BE2C (cell line): ENCODE results near the gene KRTAP5-7.
"Not testable (repeated sequence)": the region's sequence is repeated elsewhere in the genome, so short reads cannot be mapped to it uniquely, and the experiment has no call there.

Source experiments
- DNase-seq: peaks from one replicate; pipeline ENCODE4 v3.0.0-alpha.2; 2020
- H3K27me3 ChIP-seq: fragments of 250-450 bp; sonication (Bioruptor Pico); 2 replicates; pipeline ENCODE4 v1.5.1; 2020; ENCODE audit warnings: mild to moderate bottlenecking
- H3K36me3 ChIP-seq: fragments of 250-450 bp; sonication (Bioruptor Pico); 2 replicates; pipeline ENCODE4 v1.5.1; 2020; ENCODE audit warnings: mild to moderate bottlenecking
- H3K4me1 ChIP-seq: fragments of 250-450 bp; sonication (Bioruptor Pico); 2 replicates; pipeline ENCODE4 v1.5.1; 2020
- H3K4me3 ChIP-seq: 2 replicates; pipeline ENCODE4 v1.5.1; 2011; ENCODE audit warnings: low read depth, low read length
- H3K9me3 ChIP-seq: fragments of 250-450 bp; sonication (Bioruptor Pico); 2 replicates; pipeline ENCODE4 v1.5.1; 2020
- TF ChIP-seq, protein P1 (sequence below): IDR thresholded peaks from 2 replicates; pipeline ENCODE4 v1.5.1; 2012; ENCODE audit warnings: mild to moderate bottlenecking, low read depth, low read length

Gene KRTAP5-7

GRCh38 chr11:71564430-71564829, 37.4 kb downstream of the KRTAP5-7 start:
- TF ChIP-seq, protein P1, sequence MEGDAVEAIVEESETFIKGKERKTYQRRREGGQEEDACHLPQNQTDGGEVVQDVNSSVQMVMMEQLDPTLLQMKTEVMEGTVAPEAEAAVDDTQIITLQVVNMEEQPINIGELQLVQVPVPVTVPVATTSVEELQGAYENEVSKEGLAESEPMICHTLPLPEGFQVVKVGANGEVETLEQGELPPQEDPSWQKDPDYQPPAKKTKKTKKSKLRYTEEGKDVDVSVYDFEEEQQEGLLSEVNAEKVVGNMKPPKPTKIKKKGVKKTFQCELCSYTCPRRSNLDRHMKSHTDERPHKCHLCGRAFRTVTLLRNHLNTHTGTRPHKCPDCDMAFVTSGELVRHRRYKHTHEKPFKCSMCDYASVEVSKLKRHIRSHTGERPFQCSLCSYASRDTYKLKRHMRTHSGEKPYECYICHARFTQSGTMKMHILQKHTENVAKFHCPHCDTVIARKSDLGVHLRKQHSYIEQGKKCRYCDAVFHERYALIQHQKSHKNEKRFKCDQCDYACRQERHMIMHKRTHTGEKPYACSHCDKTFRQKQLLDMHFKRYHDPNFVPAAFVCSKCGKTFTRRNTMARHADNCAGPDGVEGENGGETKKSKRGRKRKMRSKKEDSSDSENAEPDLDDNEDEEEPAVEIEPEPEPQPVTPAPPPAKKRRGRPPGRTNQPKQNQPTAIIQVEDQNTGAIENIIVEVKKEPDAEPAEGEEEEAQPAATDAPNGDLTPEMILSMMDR: no peak
- no peak for DNase-seq
- H3K27me3 ChIP-seq: no peaks in the 10 kb centered on the region
- no peaks in the 10 kb centered on the region for H3K4me1 ChIP-seq
- no peak overlapping the region for H3K4me3 ChIP-seq
- no peaks in the 10 kb centered on the region for H3K9me3 ChIP-seq
- H3K36me3 ChIP-seq: no peaks in the 10 kb centered on the region

GRCh38 chr11:71565263-71565662, 38.2 kb downstream of the KRTAP5-7 start, which contains the start of gene KRTAP5-10:
TSS of gene KRTAP5-10 (plus strand) at chr11:71565563. CDS start at chr11:71565588, 25 bp downstream.
- Histone ChIP-seq H3K36me3 (no peaks in the 10 kb centered on the region), H3K27me3 (no peaks in the 10 kb centered on the region), H3K4me1 (no peaks in the 10 kb centered on the region), H3K9me3 (no peaks in the 10 kb centered on the region), H3K4me3 (no peak within 1 kb of the TSS)
- TF ChIP-seq, protein P1: no peak
- DNase-seq: no peak

- Histone ChIP-seq H3K36me3 (no peaks in the 10 kb centered on the region), H3K4me3 (no peak overlapping the region), H3K9me3 (no peaks in the 10 kb centered on the region), H3K4me1 (no peaks in the 10 kb centered on the region), H3K27me3 (no peaks in the 10 kb centered on the region)
- TF ChIP-seq, protein P1: no peak
- no peak for DNase-seq
Measured at GRCh38 chr11:71566081-71566620, 39.1 kb downstream of the KRTAP5-7 start.

- not testable (repeated sequence) for H3K36me3 ChIP-seq, H3K9me3 ChIP-seq, H3K4me1 ChIP-seq, H3K4me3 ChIP-seq, DNase-seq, H3K27me3 ChIP-seq
Measured at GRCh38 chr11:71566626-71567599, 39.8 kb downstream of the KRTAP5-7 start.

- DNase-seq, H3K4me1 ChIP-seq, H3K27me3 ChIP-seq, H3K9me3 ChIP-seq, H3K36me3 ChIP-seq, H3K4me3 ChIP-seq: not testable (repeated sequence)
Measured at GRCh38 chr11:71567633-71568032, 40.6 kb downstream of the KRTAP5-7 start.

DNA sequence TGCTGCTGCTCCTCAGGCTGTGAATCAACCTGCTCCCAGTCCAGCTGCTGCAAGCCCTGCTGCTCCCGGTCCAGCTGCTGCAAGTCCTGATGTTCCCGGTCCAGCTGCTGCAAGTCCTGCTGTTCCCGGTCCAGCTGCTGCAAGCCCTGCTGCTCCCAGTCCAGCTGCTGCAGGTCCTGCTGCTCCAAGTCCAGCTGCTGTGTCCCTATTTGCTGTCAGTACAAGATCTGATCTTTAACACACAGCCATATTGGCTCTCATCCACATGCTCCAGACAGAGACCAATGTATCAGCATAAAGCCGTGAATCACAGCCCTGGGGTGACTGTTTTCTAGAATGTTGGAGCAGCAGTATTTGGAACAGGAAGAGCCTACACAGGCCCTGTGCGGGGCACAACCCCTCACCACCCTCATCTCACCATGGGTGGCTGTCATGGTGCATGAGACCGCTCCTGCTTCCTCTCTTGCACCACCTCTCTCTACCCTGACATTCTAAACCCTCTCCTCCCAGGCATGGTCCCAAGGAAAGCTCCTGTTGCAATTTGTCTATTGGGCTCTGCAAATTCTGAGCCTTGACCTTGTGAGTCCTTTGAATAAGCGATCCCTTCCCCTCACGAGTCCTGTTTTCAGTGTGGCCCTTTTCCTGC, 41.8 kb downstream of the KRTAP5-7 start:
- TF ChIP-seq, protein P1: no peak
- peak; percentile 25 for DNase-seq
- H3K9me3 ChIP-seq: no peaks in the 10 kb centered on the region
- H3K4me1 ChIP-seq: no peaks in the 10 kb centered on the region
- H3K27me3 ChIP-seq: no peaks in the 10 kb centered on the region
- no peak overlapping the region for H3K4me3 ChIP-seq
- H3K36me3 ChIP-seq: no peaks in the 10 kb centered on the region

GRCh38 chr11:71571101-71571850, 44.2 kb downstream of the KRTAP5-7 start:
- H3K4me1 ChIP-seq, H3K4me3 ChIP-seq, H3K9me3 ChIP-seq, DNase-seq, H3K36me3 ChIP-seq, H3K27me3 ChIP-seq: not testable (repeated sequence)
